Cardiac muscle cell (in vitro differentiated cells and primary cell): ENCODE data around the gene CHTF8. TPM values are rescaled to one million over a fixed set of nuclear protein-coding genes. Genes with fewer than 3 reads are reported as not detected.

ENCODE experiments used
- DNase-seq, 2 donors: peaks; one replicate each; pipeline versions ENCODE4 v3.0.0 to v3.0.0-alpha.2; 2010 to 2017; ENCODE audit warnings: low read depth in 1 of 2, low spot score in 1 of 2
- H3K27ac ChIP-seq: fragments of 200-600 bp; sonication (generic); 2 replicates; pipeline ENCODE4 v1.5.1; 2016
- H3K27me3 ChIP-seq: fragments of 200-600 bp; sonication (generic); 2 replicates; pipeline ENCODE4 v1.6.0; 2016; ENCODE audit warnings: control low read depth
- H3K36me3 ChIP-seq: fragments of 200-600 bp; sonication (generic); 2 replicates; pipeline ENCODE4 v1.5.1; 2016; ENCODE audit warnings: control low read depth
- H3K4me1 ChIP-seq: fragments of 200-600 bp; sonication (generic); 2 replicates; pipeline ENCODE4 v1.8.1; 2017; ENCODE audit warnings: low read depth, mild to moderate bottlenecking, mixed run types
- H3K4me3 ChIP-seq: fragments of 200-600 bp; sonication (generic); 2 replicates; pipeline ENCODE4 v1.5.1; 2016; ENCODE audit warnings: mild to moderate bottlenecking
- H3K9me3 ChIP-seq: fragments of 200-600 bp; sonication (generic); 2 replicates; pipeline ENCODE4 v1.5.1; 2017; ENCODE audit warnings: low read depth, mild to moderate bottlenecking, control low read depth
- CTCF ChIP-seq: IDR thresholded peaks from 2 replicates; pipeline ENCODE4 v1.5.1; 2012; ENCODE audit warnings: low read depth, mild to moderate bottlenecking, low read length
- polyA plus RNA-seq: library from polyadenylated mRNA; unstranded; fragments of >200 nt; fragmentation: Nextera tagmentation; extraction: Ambion mirVana; gene quantifications from 2 replicates; pipeline ENCODE4 v1.2.1, GENCODE V29; 2016
- total RNA-seq: library from RNA; depleted of rRNA; stranded (reverse); fragments of >200 nt; gene quantifications from 2 replicates; pipeline ENCODE4 v1.2.3, GENCODE V29; 2016

CHTF8 gene
- total and polyA plus RNA-seq, 2 experiments from 2014 or later: 74.8 to 132 TPM

GRCh38 chr16:69169607-69170352 lies 37.4 kb upstream of the CHTF8 start:
- Histone ChIP-seq H3K9me3 (no peaks in the 10 kb centered on the region), H3K27me3 (no peaks in the 10 kb centered on the region), H3K4me3 (no peak overlapping the region), H3K27ac (peak overlapping the region; percentile 10), H3K36me3 (peaks cover 33% of the 10 kb centered on the region), H3K4me1 (peaks cover 12% of the 10 kb centered on the region)
- DNase-seq: no peak
- TF ChIP-seq CTCF: no peak

GRCh38 chr16:69169051-69169450 lies 36.7 kb upstream of the CHTF8 start:
- H3K36me3 ChIP-seq: peaks cover 35% of the 10 kb centered on the region
- no peaks in the 10 kb centered on the region for H3K9me3 ChIP-seq
- no peaks in the 10 kb centered on the region for H3K27me3 ChIP-seq
- no peak overlapping the region for H3K4me3 ChIP-seq
- no peak for TF ChIP-seq CTCF
- no peak overlapping the region for H3K27ac ChIP-seq
- DNase-seq: no peak
- H3K4me1 ChIP-seq: peaks cover 12% of the 10 kb centered on the region

- no peak overlapping the region for H3K4me3 ChIP-seq
- H3K4me1 ChIP-seq: peaks cover 12% of the 10 kb centered on the region
Measured at GRCh38 chr16:69166946-69167930, 34.9 kb upstream of the CHTF8 start.

GRCh38 chr16:69166221-69166833 lies 33.9 kb upstream of the CHTF8 start:
- Histone ChIP-seq H3K9me3 (no peaks in the 10 kb centered on the region), H3K27ac (peak overlapping the region; percentile 64), H3K4me1 (peaks cover 12% of the 10 kb centered on the region), H3K4me3 (no peak overlapping the region), H3K27me3 (no peaks in the 10 kb centered on the region), H3K36me3 (peaks cover 46% of the 10 kb centered on the region)
- TF ChIP-seq CTCF: no peak
- DNase-seq: peak; percentile 33 to 58

More at GRCh38 chr16:69166946-69167930, 34.9 kb upstream of the CHTF8 start:
- H3K36me3 ChIP-seq: peaks cover 41% of the 10 kb centered on the region
- peak in 1 of 2 donors; percentile 29 for DNase-seq
- no peaks in the 10 kb centered on the region for H3K9me3 ChIP-seq
- no peaks in the 10 kb centered on the region for H3K27me3 ChIP-seq
- peak overlapping the region; percentile 64 for H3K27ac ChIP-seq
- TF ChIP-seq CTCF: no peak

- Histone ChIP-seq H3K4me1 (peaks cover 12% of the 10 kb centered on the region), H3K36me3 (peaks cover 50% of the 10 kb centered on the region), H3K9me3 (no peaks in the 10 kb centered on the region), H3K27me3 (no peaks in the 10 kb centered on the region), H3K4me3 (no peak overlapping the region), H3K27ac (peak overlapping the region; percentile 64)
- DNase-seq: no peak
- no peak for TF ChIP-seq CTCF
Measured at GRCh38 chr16:69165584-69165983, 33.2 kb upstream of the CHTF8 start.
